Measurements from ENCODE around the gene UGT2A2.
A peak's percentile ranks its signal among the peaks of the same experiment; 100 is the strongest.
"Not testable (repeated sequence)": the region's sequence is repeated elsewhere in the genome, so short reads cannot be mapped to it uniquely, and the experiment has no call there.

The UGT2A2 gene

GRCh38 chr4:69639542-69639941, at the start of gene UGT2A2:
TSS of gene UGT2A2 (minus strand) at chr4:69639642. CDS start at chr4:69639640, 2 bp downstream.
- ATAC-seq (no peak), DNase-seq (no peak)

GRCh38 chr4:69684804-69685203, 45.4 kb upstream of the UGT2A2 start:
- no peak for ATAC-seq
- DNase-seq: no peak

GRCh38 chr4:69668680-69669079, 29.2 kb upstream of the UGT2A2 start:
- peak; percentile 9 for ATAC-seq

GRCh38 chr4:69664009-69664408, 24.6 kb upstream of the UGT2A2 start:
- ATAC-seq, DNase-seq: not testable (repeated sequence)

More at GRCh38 chr4:69668680-69669079, 29.2 kb upstream of the UGT2A2 start:
- no peak for DNase-seq

GRCh38 chr4:69661130-69661803, 21.8 kb upstream of the UGT2A2 start:
- DNase-seq, ATAC-seq: not testable (repeated sequence)

- DNase-seq: no peak
- no peak for ATAC-seq
Observed at GRCh38 chr4:69658133-69658532, 18.7 kb upstream of the UGT2A2 start.

- ATAC-seq: no peak
- DNase-seq: no peak
Observed at GRCh38 chr4:69656653-69657158, 17.3 kb upstream of the UGT2A2 start.

- DNase-seq: no peak
- no peak for ATAC-seq
Observed at GRCh38 chr4:69653147-69653546, 13.7 kb upstream of the UGT2A2 start, which contains the start of gene UGT2A1. TSS of gene UGT2A1 (minus strand) at chr4:69653247. CDS start at chr4:69647644, 5,603 bp downstream.

- ATAC-seq (no peak), DNase-seq (no peak)
Observed at GRCh38 chr4:69650872-69651271, 11.4 kb upstream of the UGT2A2 start.

GRCh38 chr4:69649629-69650028, 10.2 kb upstream of the UGT2A2 start:
- ATAC-seq: no peak
- no peak for DNase-seq

- ATAC-seq: no peak
Observed at GRCh38 chr4:69649207-69649606, 9.8 kb upstream of the UGT2A2 start.

GRCh38 chr4:69642961-69643360, 3.5 kb upstream of the UGT2A2 start:
- DNase-seq: no peak
- no peak for ATAC-seq

More at GRCh38 chr4:69649207-69649606, 9.8 kb upstream of the UGT2A2 start:
- no peak for DNase-seq

- ATAC-seq: no peak
Observed at GRCh38 chr4:69640289-69640688, 847 bp upstream of the UGT2A2 start.

GRCh38 chr4:69617083-69617694, 22.3 kb downstream of the UGT2A2 start:
- ATAC-seq (no peak), DNase-seq (no peak)

More at GRCh38 chr4:69640289-69640688, 847 bp upstream of the UGT2A2 start:
- DNase-seq: no peak

- ATAC-seq (no peak), DNase-seq (no peak)
Observed at GRCh38 chr4:69610484-69610883, 29.0 kb downstream of the UGT2A2 start.

- DNase-seq: no peak
- no peak for ATAC-seq
Observed at GRCh38 chr4:69601065-69601464, 38.4 kb downstream of the UGT2A2 start.

- ATAC-seq (no peak), DNase-seq (no peak)
Observed at GRCh38 chr4:69600013-69600412, 39.4 kb downstream of the UGT2A2 start.

- ATAC-seq (no peak), DNase-seq (no peak)
Observed at GRCh38 chr4:69594382-69594781, 45.1 kb downstream of the UGT2A2 start.

- ATAC-seq (no peak), DNase-seq (no peak)
Observed at GRCh38 chr4:69591364-69591763, 48.1 kb downstream of the UGT2A2 start.

- ATAC-seq: no peak
- no peak for DNase-seq
Observed at GRCh38 chr4:69589884-69590283, 49.6 kb downstream of the UGT2A2 start.

GRCh38 chr4:69584135-69584534, 55.3 kb downstream of the UGT2A2 start:
- DNase-seq: no peak
- ATAC-seq: no peak

GRCh38 chr4:69583543-69583942, 55.9 kb downstream of the UGT2A2 start:
- ATAC-seq (no peak), DNase-seq (no peak)

GRCh38 chr4:69577245-69577644, 62.2 kb downstream of the UGT2A2 start:
- ATAC-seq (no peak), DNase-seq (no peak)
